GM21528 (cell line): ENCODE data around the gene ZNF747.
"Not testable (repeated sequence)": the region's sequence is repeated elsewhere in the genome, so short reads cannot be mapped to it uniquely, and the experiment has no call there.

ENCODE experiments used
- ATAC-seq: cut with Tn5 transposase; IDR thresholded peaks from one replicate; pipeline ENCODE4 v1.9.1; 2021; ENCODE audit warnings: mild to moderate bottlenecking, moderate library complexity; ENCODE audit not compliant: unreplicated experiment, low FRiP score

Gene ZNF747

DNA sequence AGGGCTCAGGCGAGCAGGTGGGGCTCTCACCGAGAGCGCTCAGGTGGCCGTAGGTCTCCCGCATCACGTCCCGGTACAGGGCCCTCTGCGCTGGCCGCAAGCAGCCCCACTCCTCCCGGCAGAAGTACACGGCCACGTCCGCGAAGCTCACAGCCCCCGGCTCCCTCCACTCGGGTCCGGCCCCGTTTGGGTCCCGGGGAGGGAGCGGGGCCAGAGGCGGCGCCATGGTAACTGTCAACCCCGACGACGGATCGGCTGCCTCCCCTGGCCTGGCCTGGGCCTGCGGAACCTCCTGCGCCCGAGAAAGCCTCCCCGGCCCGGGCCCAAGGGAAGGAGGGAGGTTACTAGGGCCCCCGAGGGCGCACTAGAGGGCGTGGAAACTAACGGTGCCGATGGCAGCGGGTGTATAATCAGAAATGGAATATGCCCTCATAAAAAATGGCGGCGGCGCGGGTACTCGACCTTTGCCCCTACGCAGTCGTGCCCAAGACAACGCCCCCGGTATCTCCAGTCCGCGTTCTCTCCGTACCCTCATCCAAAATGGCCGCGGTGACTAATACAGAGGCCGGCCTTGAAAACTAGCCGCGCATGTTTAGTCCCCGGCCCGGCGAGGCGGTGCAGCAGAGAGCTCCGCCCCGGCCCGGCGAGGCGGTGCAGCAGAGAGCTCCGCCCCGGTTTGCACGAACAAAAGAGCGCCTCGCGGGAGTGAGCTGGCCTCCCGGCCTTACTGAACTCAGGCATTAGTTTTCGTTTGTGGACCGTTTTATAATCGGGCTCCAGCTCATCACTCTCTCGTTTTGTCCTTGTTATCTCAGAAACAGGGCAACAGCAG, 23.5 kb upstream of the ZNF747 start, which contains the start of gene ZNF764:
Gene ZNF764, minus strand, starts transcription at position 418 of the 832 bp plus-strand sequence. Its CDS starts 192 bp downstream, at position 226.
- peak; percentile 86 for ATAC-seq

- peak; percentile 23 for ATAC-seq
Measured at GRCh38 chr16:30557707-30557956, 23.0 kb upstream of the ZNF747 start.

DNA sequence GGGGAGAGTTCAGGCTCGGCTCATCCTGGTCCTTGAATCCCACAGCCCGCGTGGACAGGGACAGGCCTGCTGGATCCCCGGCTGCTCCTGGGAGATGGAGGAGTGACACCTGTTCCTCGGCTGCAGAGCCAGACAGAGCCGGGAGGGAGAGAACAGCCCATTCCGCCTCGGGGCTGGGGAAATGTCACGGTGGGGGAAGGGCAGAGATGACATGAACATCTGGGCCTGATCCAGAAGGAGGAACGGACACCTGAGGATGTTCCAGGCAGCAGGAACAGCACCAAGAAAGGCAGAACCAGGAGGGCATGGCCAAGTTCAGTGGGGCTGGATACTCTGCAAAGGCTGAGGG, 21.4 kb upstream of the ZNF747 start:
- no peak for ATAC-seq

- ATAC-seq: no peak
Measured at GRCh38 chr16:30555315-30556124, 20.9 kb upstream of the ZNF747 start.

DNA sequence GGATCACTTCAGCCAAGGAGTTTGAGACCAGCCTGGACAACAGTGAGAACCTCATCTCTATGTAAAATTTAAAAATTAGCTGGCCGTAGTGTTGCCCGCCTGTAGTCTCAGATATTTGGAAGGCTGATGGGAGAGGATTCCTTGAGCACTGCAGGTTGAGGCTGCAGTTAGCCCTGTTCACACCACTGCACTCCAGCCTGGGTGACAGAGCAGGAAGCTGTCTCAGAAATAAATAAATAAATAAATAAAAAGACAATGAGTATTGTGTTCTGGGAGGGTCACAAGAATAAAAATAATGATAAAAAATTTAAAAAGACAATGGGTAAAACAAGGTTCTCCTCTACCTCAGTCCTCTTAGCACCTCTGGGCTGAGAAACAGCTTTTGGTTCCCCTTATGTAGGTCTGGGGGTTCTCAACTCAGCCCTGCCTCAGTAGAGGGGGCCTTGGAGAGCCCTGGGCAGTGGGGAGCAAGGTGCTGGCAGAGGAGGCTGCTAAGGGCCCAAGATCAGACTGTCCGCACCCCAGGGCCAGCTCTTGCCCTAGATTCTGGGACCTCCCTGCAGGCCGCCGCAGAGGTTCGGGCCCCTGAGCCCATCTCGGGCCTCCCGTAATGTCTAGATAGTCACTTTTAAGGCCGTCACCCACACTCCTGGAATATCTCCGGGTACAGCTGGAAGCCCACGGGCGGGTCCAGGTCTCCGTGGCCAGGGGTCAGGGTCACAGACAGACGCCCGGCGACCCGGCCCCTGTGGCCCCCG, 20.1 kb upstream of the ZNF747 start:
- no peak for ATAC-seq

GRCh38 chr16:30553393-30553899, 18.8 kb upstream of the ZNF747 start:
- no peak for ATAC-seq

- ATAC-seq: no peak
Measured at GRCh38 chr16:30552956-30553355, 18.3 kb upstream of the ZNF747 start.

DNA sequence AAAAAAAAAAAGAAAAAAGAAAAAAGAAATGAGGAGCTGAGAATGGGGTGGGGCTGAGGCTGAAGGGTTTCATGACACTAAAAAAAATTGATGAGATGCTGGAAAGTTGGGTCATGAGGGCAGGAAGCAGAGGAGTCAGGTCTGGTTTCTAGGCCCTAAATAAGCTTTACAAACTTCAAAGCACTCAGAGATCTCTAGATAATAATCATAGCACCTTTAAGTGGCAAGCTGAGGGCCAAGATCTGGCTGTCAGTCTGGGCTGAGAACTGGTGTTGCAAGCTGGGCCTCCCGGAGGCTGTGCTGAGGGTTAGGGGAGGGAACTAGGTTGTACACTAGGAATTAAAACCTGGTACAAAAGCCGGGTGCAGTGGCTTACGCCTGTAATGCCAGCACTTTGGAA, 17.1 kb upstream of the ZNF747 start:
- no peak for ATAC-seq

DNA sequence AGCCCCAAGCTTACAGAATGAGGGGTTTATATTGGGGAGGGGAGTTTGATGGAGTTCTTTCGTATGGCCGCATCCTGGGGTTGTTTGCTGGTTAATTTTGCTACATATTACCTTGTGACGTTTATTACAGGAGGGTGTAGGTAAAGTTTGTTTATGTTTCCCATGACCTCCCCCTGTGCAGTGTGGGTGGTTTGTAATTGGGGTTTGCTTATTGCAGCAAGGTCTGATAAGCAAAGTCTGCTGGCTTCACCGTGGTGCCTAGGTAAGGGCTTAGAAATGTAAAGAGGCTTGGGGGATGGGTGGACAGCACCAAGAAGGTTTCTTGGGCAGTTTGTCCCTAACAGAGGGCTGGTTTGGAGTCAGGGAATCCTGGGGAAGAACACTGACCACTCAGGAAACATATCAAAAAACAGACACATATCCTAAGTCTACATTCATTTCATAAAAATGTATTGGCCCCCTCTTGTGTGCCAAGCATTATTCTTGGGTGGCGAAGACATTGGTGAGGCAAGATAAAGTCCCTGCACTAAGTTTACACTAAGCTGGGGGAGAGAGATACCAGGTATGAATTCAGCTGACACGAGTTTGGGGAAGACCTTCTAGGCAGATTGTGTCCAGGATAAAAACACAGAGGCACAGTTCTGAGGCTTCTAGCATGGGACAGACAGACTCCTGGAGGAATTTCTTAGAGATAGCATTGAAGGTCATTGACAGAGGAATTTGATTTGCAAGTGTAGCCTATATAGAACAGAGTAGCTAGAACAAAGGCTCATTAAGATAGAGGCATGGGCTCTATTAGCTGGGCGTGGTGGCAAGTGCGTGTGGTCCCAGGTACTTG, 14.0 kb upstream of the ZNF747 start:
- ATAC-seq: no peak

- ATAC-seq: no peak
Measured at GRCh38 chr16:30546115-30546514, 11.5 kb upstream of the ZNF747 start.

GRCh38 chr16:30543067-30543466, 8.4 kb upstream of the ZNF747 start:
- ATAC-seq: no peak

GRCh38 chr16:30541502-30542329, 7.1 kb upstream of the ZNF747 start:
- ATAC-seq: no peak

DNA sequence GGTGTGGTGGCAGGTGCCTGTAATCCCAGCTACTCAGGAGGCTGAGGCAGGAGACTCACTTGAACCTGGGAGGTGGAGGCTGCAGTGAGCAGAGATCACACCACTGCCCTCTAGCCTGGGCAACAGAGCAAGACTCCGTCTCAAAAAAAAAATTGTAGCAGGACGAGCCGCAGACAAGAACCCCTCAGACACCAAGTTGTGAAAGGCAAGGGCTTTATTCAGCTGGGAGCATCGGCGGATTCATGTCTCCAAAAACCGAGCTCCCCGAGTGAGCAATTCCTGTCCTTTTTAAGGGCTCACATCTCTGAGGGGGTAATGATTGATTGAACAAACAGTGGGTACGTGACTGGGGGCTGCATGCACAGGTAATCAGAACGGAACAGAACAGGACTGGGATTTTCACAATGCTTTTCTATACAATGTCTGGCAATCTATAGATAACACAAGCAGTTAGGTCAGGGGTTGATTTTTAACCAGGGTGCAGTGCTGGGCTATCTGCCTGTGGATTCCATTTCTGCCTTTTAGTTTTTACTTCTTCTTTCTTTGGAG, 6.3 kb upstream of the ZNF747 start:
- ATAC-seq: not testable (repeated sequence)

DNA sequence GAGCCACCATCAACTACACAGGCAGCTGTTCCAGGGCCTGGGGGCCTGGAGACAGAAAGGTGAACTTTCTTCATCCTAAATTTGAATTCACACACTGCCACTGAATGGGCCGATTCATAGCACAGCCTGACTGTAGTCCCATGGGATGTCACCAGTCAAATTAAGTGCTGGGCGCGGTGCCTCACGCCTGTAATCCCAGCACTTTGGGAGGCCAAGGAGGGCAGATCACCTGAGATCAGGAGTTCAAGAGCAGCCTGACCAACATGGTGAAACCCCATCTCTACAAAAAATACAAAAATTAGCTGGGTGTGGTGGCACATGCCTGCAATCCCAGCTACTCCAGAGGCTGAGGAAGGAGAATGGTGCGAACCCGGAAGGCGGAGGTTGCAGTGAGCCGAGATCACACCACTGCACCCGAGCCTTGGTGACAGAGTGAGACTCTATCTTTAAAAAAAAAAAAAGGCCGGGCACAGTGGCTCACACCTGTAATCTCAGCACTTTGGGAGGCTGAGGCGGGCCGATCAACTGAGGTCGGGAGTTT, 5.4 kb upstream of the ZNF747 start:
- not testable (repeated sequence) for ATAC-seq

GRCh38 chr16:30539000-30539964, 4.6 kb upstream of the ZNF747 start:
- ATAC-seq: no peak

- ATAC-seq: not testable (repeated sequence)
Measured at GRCh38 chr16:30536391-30537024, 1.9 kb upstream of the ZNF747 start.

GRCh38 chr16:30535777-30536190, 1.1 kb upstream of the ZNF747 start:
- ATAC-seq: no peak
